H9 (cell line): ENCODE results near the gene ABCG8. TPM values are rescaled to one million over a fixed set of nuclear protein-coding genes. Genes with fewer than 3 reads are reported as not detected.

Experiments
- DNase-seq: peaks from one replicate; pipeline ENCODE4 v3.0.0-alpha.2; 2017
- H2AFZ ChIP-seq: one replicate; pipeline ENCODE4 v1.6.1; 2013; ENCODE audit warnings: mild to moderate bottlenecking, low read length, control low read depth, moderate library complexity
- H2AK5ac ChIP-seq: 2 replicates; pipeline ENCODE4 v1.6.1; 2013; ENCODE audit warnings: low read length, control low read depth, mixed read lengths; ENCODE audit not compliant: insufficient read length
- H2BK120ac ChIP-seq: one replicate; pipeline ENCODE4 v1.6.1; 2013; ENCODE audit warnings: low read depth, mild to moderate bottlenecking, low read length, control low read depth, inconsistent platforms; ENCODE audit not compliant: poor library complexity, severe bottlenecking
- H2BK12ac ChIP-seq: 2 replicates; pipeline ENCODE4 v1.6.1; 2013; ENCODE audit warnings: low read length, control low read depth, mixed read lengths, low read depth; ENCODE audit not compliant: insufficient read length
- H2BK15ac ChIP-seq: 2 replicates; pipeline ENCODE4 v1.6.1; 2013; ENCODE audit warnings: low read depth, low read length, control low read depth
- H2BK20ac ChIP-seq: one replicate; pipeline ENCODE4 v1.6.1; 2013; ENCODE audit warnings: low read depth, mild to moderate bottlenecking, low read length, control low read depth, inconsistent platforms; ENCODE audit not compliant: poor library complexity, severe bottlenecking
- H2BK5ac ChIP-seq: 2 replicates; pipeline ENCODE4 v1.6.1; 2013; ENCODE audit warnings: low read length, control low read depth, mixed read lengths; ENCODE audit not compliant: insufficient read length
- H3K14ac ChIP-seq: 2 replicates; pipeline ENCODE4 v1.6.1; 2013; ENCODE audit warnings: low read length, control low read depth; ENCODE audit not compliant: insufficient read depth
- H3K18ac ChIP-seq: 2 replicates; pipeline ENCODE4 v1.6.1; 2013; ENCODE audit warnings: low read depth, mild to moderate bottlenecking, mixed read lengths, low read length, control low read depth; ENCODE audit not compliant: insufficient read length
- H3K23ac ChIP-seq: 2 replicates; pipeline ENCODE4 v1.6.1; 2013; ENCODE audit warnings: low read length, control low read depth, mixed read lengths, low read depth; ENCODE audit not compliant: insufficient read length
- H3K23me2 ChIP-seq: 2 replicates; pipeline ENCODE4 v1.6.1; 2013; ENCODE audit warnings: low read depth, mild to moderate bottlenecking, mixed read lengths, low read length, control low read depth; ENCODE audit not compliant: insufficient read length, poor library complexity, severe bottlenecking
- H3K27ac ChIP-seq: 2 replicates; pipeline ENCODE4 v1.5.1; 2013; ENCODE audit warnings: low read length, control low read depth, mixed read lengths, low read depth; ENCODE audit not compliant: insufficient read length
- H3K27me3 ChIP-seq: 2 replicates; pipeline ENCODE4 v1.6.1; 2013; ENCODE audit warnings: low read length, control low read depth, inconsistent platforms; ENCODE audit not compliant: insufficient read depth
- H3K4ac ChIP-seq: 2 replicates; pipeline ENCODE4 v1.6.1; 2013; ENCODE audit warnings: low read depth, mild to moderate bottlenecking, control low read depth, inconsistent platforms, low read length, moderate library complexity
- H3K4me1 ChIP-seq: 2 replicates; pipeline ENCODE4 v1.6.1; 2013; ENCODE audit warnings: low read length, control low read depth, inconsistent platforms; ENCODE audit not compliant: insufficient read depth
- H3K4me2 ChIP-seq: 2 replicates; pipeline ENCODE4 v1.6.1; 2013; ENCODE audit warnings: low read length, control low read depth, mixed read lengths; ENCODE audit not compliant: insufficient read length, insufficient read depth
- H3K56ac ChIP-seq: 2 replicates; pipeline ENCODE4 v1.6.1; 2013; ENCODE audit warnings: low read depth, mild to moderate bottlenecking, mixed read lengths, low read length, control low read depth; ENCODE audit not compliant: insufficient read length
- H3K79me1 ChIP-seq: 2 replicates; pipeline ENCODE4 v1.6.1; 2013; ENCODE audit warnings: low read depth, mild to moderate bottlenecking, moderate library complexity, low read length, control low read depth, inconsistent platforms; ENCODE audit not compliant: insufficient read depth, poor library complexity, severe bottlenecking
- H3K79me2 ChIP-seq: 2 replicates; pipeline ENCODE4 v1.6.1; 2013; ENCODE audit warnings: low read length, control low read depth, inconsistent platforms; ENCODE audit not compliant: insufficient read depth
- H3K9ac ChIP-seq: 2 replicates; pipeline ENCODE4 v1.6.1; 2013; ENCODE audit warnings: low read length, control low read depth, mixed read lengths; ENCODE audit not compliant: insufficient read length; ENCODE audit errors: extremely low read depth
- H3K9me3 ChIP-seq: one replicate; pipeline ENCODE4 v1.6.1; 2013; ENCODE audit warnings: low read depth, low read length, inconsistent platforms; ENCODE audit not compliant: control insufficient read depth
- H3T11ph ChIP-seq: one replicate; pipeline ENCODE4 v1.6.1; 2013; ENCODE audit warnings: mild to moderate bottlenecking, low read length, control low read depth, inconsistent platforms
- H4K20me1 ChIP-seq: one replicate; pipeline ENCODE4 v1.6.1; 2013; ENCODE audit not compliant: control insufficient read depth, insufficient read length, insufficient read depth
- H4K5ac ChIP-seq: 2 replicates; pipeline ENCODE4 v1.6.1; 2013; ENCODE audit warnings: low read depth, mild to moderate bottlenecking, mixed read lengths, low read length, control low read depth; ENCODE audit not compliant: insufficient read length
- H4K8ac ChIP-seq: replicated peaks from 2 replicates; pipeline ENCODE4 v1.6.1; 2013; ENCODE audit warnings: low read length, control low read depth, mixed read lengths, low read depth; ENCODE audit not compliant: insufficient read length
- H4K91ac ChIP-seq: 2 replicates; pipeline ENCODE4 v1.6.1; 2013; ENCODE audit warnings: low read depth, mild to moderate bottlenecking, moderate library complexity, mixed read lengths, low read length, control low read depth; ENCODE audit not compliant: insufficient read length
- H3K27ac Mint-ChIP-seq, 3 experiments: 2 replicates in 2 of 3; 3 replicates in 1 of 3; pipeline ENCODE4 v1.8.0; 2020 to 2021; ENCODE audit warnings: mixed read lengths in 3 of 3, mild to moderate bottlenecking in 1 of 3, moderate library complexity in 1 of 3
- H3K27me3 Mint-ChIP-seq: 2 replicates; pipeline ENCODE4 v1.8.0; 2021; ENCODE audit warnings: low read depth, mild to moderate bottlenecking, moderate library complexity, mixed read lengths
- H3K36me3 Mint-ChIP-seq, 3 experiments: 2 replicates in 2 of 3; 3 replicates in 1 of 3; pipeline ENCODE4 v1.8.0; 2020 to 2021; ENCODE audit warnings: low read depth in 3 of 3, mixed read lengths in 3 of 3; ENCODE audit not compliant: insufficient read depth in 1 of 3
- H3K4me1 Mint-ChIP-seq, 2 experiments: 2 replicates each; pipeline ENCODE4 v1.8.0; 2020; ENCODE audit warnings: mixed read lengths in 2 of 2
- H3K4me3 Mint-ChIP-seq, 2 experiments: 2 replicates in 1 of 2; 3 replicates in 1 of 2; pipeline ENCODE4 v1.8.0; 2020 to 2021; ENCODE audit warnings: mild to moderate bottlenecking in 2 of 2, mixed read lengths in 2 of 2, moderate library complexity in 1 of 2
- H3K9me3 Mint-ChIP-seq, 2 experiments: 2 replicates in 1 of 2; 3 replicates in 1 of 2; pipeline ENCODE4 v1.8.0; 2020; ENCODE audit warnings: mild to moderate bottlenecking in 2 of 2, mixed read lengths in 2 of 2, moderate library complexity in 1 of 2
- WGBS: extraction: QIAGEN DNeasy Blood & Tissue Kit; methylation state at CpG from one replicate; pipeline ENCODE4 v1.1.7; 2013; ENCODE audit warnings: missing lambda C conversion rate, low lambda C conversion rate, mixed read lengths; ENCODE audit not compliant: insufficient read length; ENCODE audit errors: extremely low coverage; 5-methylcytosine and 5-hydroxymethylcytosine counted together
- total RNA-seq: library from RNA; stranded (reverse); gene quantifications from 2 replicates; pipeline ENCODE4 v1.2.1, GENCODE V29; 2021
- TF ChIP-seq, protein P1 (sequence below): fragments of 200-600 bp; sonication (generic); conservative IDR thresholded peaks from 3 replicates; pipeline ENCODE4 v1.8.0; 2021; ENCODE audit warnings: antibody characterized with exemption, mild to moderate bottlenecking

The ABCG8 gene
- total RNA-seq, 1 experiment from 2014 or later: not detected

DNA sequence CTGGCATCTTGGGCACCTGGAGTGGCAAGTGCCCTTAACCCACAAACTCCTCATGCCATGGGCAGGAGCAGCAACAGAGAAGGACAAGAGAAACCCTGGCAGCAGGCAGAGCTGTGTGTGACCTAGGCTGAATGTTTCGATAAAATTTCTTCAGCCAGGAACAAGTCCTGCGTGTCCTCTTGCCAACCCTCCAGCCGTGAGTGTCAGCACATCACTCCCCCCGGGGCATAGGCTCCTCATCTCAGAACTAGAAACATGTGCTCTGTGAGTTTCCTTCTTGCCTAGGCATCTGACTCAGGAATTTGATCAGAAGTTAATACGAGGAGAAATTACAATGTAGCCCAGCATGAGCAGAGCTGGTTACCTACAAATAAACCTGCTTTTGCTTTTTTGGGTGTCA, 2.2 kb downstream of the ABCG8 start:
- no peaks in the 10 kb centered on the region for H3K23me2 ChIP-seq
- no peaks in the 10 kb centered on the region for H3K79me1 ChIP-seq
- H3K27ac ChIP-seq: no peak overlapping the region
- H4K20me1 ChIP-seq: no peaks in the 10 kb centered on the region
- no peak overlapping the region for H3K23ac ChIP-seq
- no peak overlapping the region for H3K18ac ChIP-seq
- TF ChIP-seq, protein P1, sequence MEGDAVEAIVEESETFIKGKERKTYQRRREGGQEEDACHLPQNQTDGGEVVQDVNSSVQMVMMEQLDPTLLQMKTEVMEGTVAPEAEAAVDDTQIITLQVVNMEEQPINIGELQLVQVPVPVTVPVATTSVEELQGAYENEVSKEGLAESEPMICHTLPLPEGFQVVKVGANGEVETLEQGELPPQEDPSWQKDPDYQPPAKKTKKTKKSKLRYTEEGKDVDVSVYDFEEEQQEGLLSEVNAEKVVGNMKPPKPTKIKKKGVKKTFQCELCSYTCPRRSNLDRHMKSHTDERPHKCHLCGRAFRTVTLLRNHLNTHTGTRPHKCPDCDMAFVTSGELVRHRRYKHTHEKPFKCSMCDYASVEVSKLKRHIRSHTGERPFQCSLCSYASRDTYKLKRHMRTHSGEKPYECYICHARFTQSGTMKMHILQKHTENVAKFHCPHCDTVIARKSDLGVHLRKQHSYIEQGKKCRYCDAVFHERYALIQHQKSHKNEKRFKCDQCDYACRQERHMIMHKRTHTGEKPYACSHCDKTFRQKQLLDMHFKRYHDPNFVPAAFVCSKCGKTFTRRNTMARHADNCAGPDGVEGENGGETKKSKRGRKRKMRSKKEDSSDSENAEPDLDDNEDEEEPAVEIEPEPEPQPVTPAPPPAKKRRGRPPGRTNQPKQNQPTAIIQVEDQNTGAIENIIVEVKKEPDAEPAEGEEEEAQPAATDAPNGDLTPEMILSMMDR: no peak
- no peak overlapping the region for H2BK5ac ChIP-seq
- H3K4me3 Mint-ChIP-seq: no peak overlapping the region
- H3K27me3 Mint-ChIP-seq: no peaks in the 10 kb centered on the region
- no peaks in the 10 kb centered on the region for H3K9me3 ChIP-seq
- H3K4ac ChIP-seq: no peak overlapping the region
- no peak overlapping the region for H3T11ph ChIP-seq
- no peaks in the 10 kb centered on the region; the same call in 1 of the 2 replicates for H3K4me1 ChIP-seq
- no peaks in the 10 kb centered on the region for H3K9me3 Mint-ChIP-seq
- no peaks in the 10 kb centered on the region for H3K36me3 Mint-ChIP-seq
- no peak overlapping the region for H2BK120ac ChIP-seq
- H2AK5ac ChIP-seq: no peak overlapping the region
- no peak overlapping the region for H3K56ac ChIP-seq
- no peak overlapping the region for H2BK20ac ChIP-seq
- H4K5ac ChIP-seq: no peak overlapping the region
- H3K4me1 Mint-ChIP-seq: peaks cover 0 to 11% of the 10 kb centered on the region in 2 experiments; a peak in 2 of 4 replicates
- no peak overlapping the region for H2BK12ac ChIP-seq
- DNase-seq: no peak
- no peak overlapping the region for H4K8ac ChIP-seq
- no peak overlapping the region for H2BK15ac ChIP-seq
- no peaks in the 10 kb centered on the region for H3K79me2 ChIP-seq
- H3K27me3 ChIP-seq: no peaks in the 10 kb centered on the region
- peak overlapping the region in 1 of 3 experiments; percentile 74; a peak in 2 of 7 replicates for H3K27ac Mint-ChIP-seq
- no peak overlapping the region for H4K91ac ChIP-seq
- H3K4me2 ChIP-seq: no peak overlapping the region
- H3K14ac ChIP-seq: no peak overlapping the region
- H3K9ac ChIP-seq: no peak overlapping the region
- WGBS: no CpG with 5 or more reads among the region's 5 CpGs
- no peak overlapping the region for H2AFZ ChIP-seq
